ENCODE data around the gene TSHR.

TSHR gene

GRCh38 chr14:81169711-81170103, 214.3 kb downstream of the TSHR start:
- TF ChIP-seq, protein P1, sequence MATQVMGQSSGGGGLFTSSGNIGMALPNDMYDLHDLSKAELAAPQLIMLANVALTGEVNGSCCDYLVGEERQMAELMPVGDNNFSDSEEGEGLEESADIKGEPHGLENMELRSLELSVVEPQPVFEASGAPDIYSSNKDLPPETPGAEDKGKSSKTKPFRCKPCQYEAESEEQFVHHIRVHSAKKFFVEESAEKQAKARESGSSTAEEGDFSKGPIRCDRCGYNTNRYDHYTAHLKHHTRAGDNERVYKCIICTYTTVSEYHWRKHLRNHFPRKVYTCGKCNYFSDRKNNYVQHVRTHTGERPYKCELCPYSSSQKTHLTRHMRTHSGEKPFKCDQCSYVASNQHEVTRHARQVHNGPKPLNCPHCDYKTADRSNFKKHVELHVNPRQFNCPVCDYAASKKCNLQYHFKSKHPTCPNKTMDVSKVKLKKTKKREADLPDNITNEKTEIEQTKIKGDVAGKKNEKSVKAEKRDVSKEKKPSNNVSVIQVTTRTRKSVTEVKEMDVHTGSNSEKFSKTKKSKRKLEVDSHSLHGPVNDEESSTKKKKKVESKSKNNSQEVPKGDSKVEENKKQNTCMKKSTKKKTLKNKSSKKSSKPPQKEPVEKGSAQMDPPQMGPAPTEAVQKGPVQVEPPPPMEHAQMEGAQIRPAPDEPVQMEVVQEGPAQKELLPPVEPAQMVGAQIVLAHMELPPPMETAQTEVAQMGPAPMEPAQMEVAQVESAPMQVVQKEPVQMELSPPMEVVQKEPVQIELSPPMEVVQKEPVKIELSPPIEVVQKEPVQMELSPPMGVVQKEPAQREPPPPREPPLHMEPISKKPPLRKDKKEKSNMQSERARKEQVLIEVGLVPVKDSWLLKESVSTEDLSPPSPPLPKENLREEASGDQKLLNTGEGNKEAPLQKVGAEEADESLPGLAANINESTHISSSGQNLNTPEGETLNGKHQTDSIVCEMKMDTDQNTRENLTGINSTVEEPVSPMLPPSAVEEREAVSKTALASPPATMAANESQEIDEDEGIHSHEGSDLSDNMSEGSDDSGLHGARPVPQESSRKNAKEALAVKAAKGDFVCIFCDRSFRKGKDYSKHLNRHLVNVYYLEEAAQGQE (IDR thresholded peaks at IDR 0.05; ENCODE audit: insufficient read depth in 1 of 2, low read depth in 2 of 2, low read length in 2 of 2), result no peak
- TF ChIP-seq FOXP2 (optimal IDR thresholded peaks at IDR 0.05; ENCODE audit: borderline replicate concordance, extremely low read depth, extremely low read length, insufficient read depth), result no peak
- TF ChIP-seq TAF1 (IDR thresholded peaks at IDR 0.05; ENCODE audit: borderline replicate concordance, insufficient read depth, low read length), result no peak
- TF ChIP-seq POLR2AphosphoS5 (IDR thresholded peaks at IDR 0.05; ENCODE audit: low read depth, low read length), result no peak
- TF ChIP-seq SIN3A (IDR thresholded peaks at IDR 0.05; ENCODE audit: borderline replicate concordance, insufficient read depth, low read length), result no peak

- TF ChIP-seq TAF1 (IDR thresholded peaks at IDR 0.05; ENCODE audit: borderline replicate concordance, insufficient read depth, low read length) (0 out of 2 replicates have a peak, but pooled peaks have one; percentile 37), SIN3A (IDR thresholded peaks at IDR 0.05; ENCODE audit: borderline replicate concordance, insufficient read depth, low read length) (no peak), FOXP2 (optimal IDR thresholded peaks at IDR 0.05; ENCODE audit: borderline replicate concordance, extremely low read depth, extremely low read length, insufficient read depth) (peak; percentile 15), POLR2AphosphoS5 (IDR thresholded peaks at IDR 0.05; ENCODE audit: low read depth, low read length) (peak; percentile 84)
- TF ChIP-seq, protein P1 (IDR thresholded peaks at IDR 0.05; ENCODE audit: insufficient read depth in 1 of 2, low read depth in 2 of 2, low read length in 2 of 2), result 0 out of 4 replicates have a peak, but pooled peaks of 1 of the 2 experiments have one; percentile 57
Measured at GRCh38 chr14:81170104-81170828, 214.8 kb downstream of the TSHR start.

DNA sequence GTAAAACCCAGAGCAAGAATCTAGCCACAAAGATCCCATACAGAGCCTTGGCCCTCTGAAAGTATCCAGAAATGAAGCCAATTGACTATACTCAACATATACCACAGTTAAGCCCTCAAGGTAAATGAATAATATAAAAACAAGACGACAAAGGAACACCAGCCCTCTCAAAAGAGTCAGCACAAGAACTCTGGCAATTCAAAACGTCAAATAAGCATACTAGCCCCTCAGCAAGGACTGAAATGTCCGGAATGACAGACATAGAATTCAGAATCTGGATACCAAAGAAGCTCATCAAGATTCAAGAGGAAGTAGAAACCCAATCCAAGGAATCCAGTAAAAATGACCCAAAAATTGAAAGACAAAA, 215.4 kb downstream of the TSHR start:
- TF ChIP-seq FOXP2 (optimal IDR thresholded peaks at IDR 0.05; ENCODE audit: borderline replicate concordance, extremely low read depth, extremely low read length, insufficient read depth) (no peak), POLR2AphosphoS5 (IDR thresholded peaks at IDR 0.05; ENCODE audit: low read depth, low read length) (no peak), TAF1 (IDR thresholded peaks at IDR 0.05; ENCODE audit: borderline replicate concordance, insufficient read depth, low read length) (no peak)
- TF ChIP-seq, protein P1 (IDR thresholded peaks at IDR 0.05; ENCODE audit: insufficient read depth in 1 of 2, low read depth in 2 of 2, low read length in 2 of 2), result no peak

- no peak for TF ChIP-seq TAF1 (IDR thresholded peaks at IDR 0.05; ENCODE audit: borderline replicate concordance, insufficient read depth, low read length)
- TF ChIP-seq, protein P1 (IDR thresholded peaks at IDR 0.05; ENCODE audit: insufficient read depth in 1 of 2, low read depth in 2 of 2, low read length in 2 of 2), result no peak
- no peak for TF ChIP-seq SIN3A (IDR thresholded peaks at IDR 0.05; ENCODE audit: borderline replicate concordance, insufficient read depth, low read length)
Measured at GRCh38 chr14:81172353-81172752, 216.9 kb downstream of the TSHR start.
